Gastrocnemius medialis (tissue), 4 donors: Measurements from ENCODE around the gene USP5. TPM values are rescaled to one million over a fixed set of nuclear protein-coding genes. Genes with fewer than 3 reads are reported as not detected.
"Not testable (repeated sequence)": the region's sequence is repeated elsewhere in the genome, so short reads cannot be mapped to it uniquely, and the experiment has no call there.

Experiments
- ATAC-seq, 2 donors: fragments of 150-250 bp; one replicate each; pipeline ENCODE4 v1.9.1; 2016
- DNase-seq, 2 donors: peaks; one replicate each; pipeline ENCODE4 v3.0.0-alpha.2; 2019
- H3K27ac ChIP-seq, 4 donors: fragments of 200-600 bp; sonication (generic); 1 replicate in 1 of 4; 2 replicates in 3 of 4; pipeline ENCODE4 v1.5.1; 2016 to 2018; ENCODE audit warnings: mild to moderate bottlenecking in 2 of 4, moderate library complexity in 1 of 4
- H3K27me3 ChIP-seq, 3 donors: fragments of 200-600 bp; sonication (generic) in 2 of 3; 1 replicate in 1 of 3; 2 replicates in 2 of 3; pipeline versions ENCODE4 v1.5.1 to v1.6.0; 2016 to 2019; ENCODE audit warnings: mild to moderate bottlenecking in 1 of 3, moderate library complexity in 1 of 3
- H3K36me3 ChIP-seq, 2 donors: fragments of 200-600 bp; sonication (generic) in 1 of 2; one replicate each; pipeline ENCODE4 v1.5.1; 2017 to 2018
- H3K4me1 ChIP-seq, 2 donors: fragments of 200-600 bp; sonication (generic) in 1 of 2; one replicate each; pipeline ENCODE4 v1.5.1; 2016 to 2017; ENCODE audit warnings: mild to moderate bottlenecking in 2 of 2
- H3K4me3 ChIP-seq, 4 donors: fragments of 200-600 bp; sonication (generic) in 3 of 4; 1 replicate in 1 of 4; 2 replicates in 3 of 4; pipeline ENCODE4 v1.5.1; 2016 to 2019; ENCODE audit warnings: mild to moderate bottlenecking in 2 of 4
- H3K9me3 ChIP-seq, 3 donors: fragments of 200-600 bp; sonication (generic) in 2 of 3; 1 replicate in 1 of 3; 2 replicates in 2 of 3; pipeline ENCODE4 v1.5.1; 2016 to 2019
- POLR2A ChIP-seq, 2 donors: fragments of 450-650 bp; IDR thresholded peaks; one replicate each; pipeline ENCODE4 v1.6.1; 2017; ENCODE audit warnings: antibody characterized with exemption in 2 of 2, mild to moderate bottlenecking in 2 of 2, moderate library complexity in 2 of 2
- in situ Hi-C, 4 donors: fragments of 200-750 bp; cut with MboI; loops; one replicate each; pipeline versions ENCODE4 v1.15.0 to v1.8.0; 2017; ENCODE audit warnings: low sequenced_read_pairs in 4 of 4
- intact Hi-C: fragments of 100-400 bp; cut with DNase I; formaldehyde crosslinking; loops from one replicate; pipeline ENCODE4 v1.15.1; 2023; ENCODE audit warnings: low total_unique reads
- total RNA-seq, 4 donors: library from RNA; depleted of rRNA; stranded (reverse); fragments of >200 nt; gene quantifications; one replicate each; pipeline versions ENCODE4 v1.1.0 to v1.2.3, GENCODE V29; 2016
- TF ChIP-seq, protein P1 (sequence below), 5 experiments: fragments of 450-650 bp in 3 of 5; fragments of 200-600 bp in 2 of 5; sonication (generic) in 2 of 5; IDR thresholded peaks in 4 of 5; conservative IDR thresholded peaks in 1 of 5; 1 replicate in 4 of 5; 2 replicates in 1 of 5; pipeline ENCODE4 v1.5.1; 2016 to 2019; ENCODE audit warnings: antibody characterized with exemption in 5 of 5, mild to moderate bottlenecking in 3 of 5, moderate library complexity in 3 of 5

USP5 gene
- total RNA-seq, 4 donors from 2014 or later = 66.4 to 120 (median 74.1) TPM

GRCh38 chr12:6888360-6888759 lies 36.4 kb downstream of the USP5 start:
- in situ Hi-C loops = no loop called here
- intact Hi-C loops = no loop called here

GRCh38 chr12:6888794-6889193 lies 36.8 kb downstream of the USP5 start:
- intact Hi-C loops, H3K27me3 ChIP-seq, in situ Hi-C loops, ATAC-seq, H3K36me3 ChIP-seq, H3K9me3 ChIP-seq, H3K4me3 ChIP-seq, DNase-seq: not testable (repeated sequence)
- H3K4me1 ChIP-seq = peaks cover 10% of the 10 kb centered on the region in 2 donors
- peak overlapping the region in 1 of 4 donors; percentile 18 for H3K27ac ChIP-seq

More at GRCh38 chr12:6888360-6888759, 36.4 kb downstream of the USP5 start:
- H3K4me1 ChIP-seq = peaks cover 10% of the 10 kb centered on the region in 2 donors
- ATAC-seq (no peak), DNase-seq (no peak)
- TF ChIP-seq POLR2A (IDR thresholded peaks at IDR 0.05) = no peak
- TF ChIP-seq, protein P1, sequence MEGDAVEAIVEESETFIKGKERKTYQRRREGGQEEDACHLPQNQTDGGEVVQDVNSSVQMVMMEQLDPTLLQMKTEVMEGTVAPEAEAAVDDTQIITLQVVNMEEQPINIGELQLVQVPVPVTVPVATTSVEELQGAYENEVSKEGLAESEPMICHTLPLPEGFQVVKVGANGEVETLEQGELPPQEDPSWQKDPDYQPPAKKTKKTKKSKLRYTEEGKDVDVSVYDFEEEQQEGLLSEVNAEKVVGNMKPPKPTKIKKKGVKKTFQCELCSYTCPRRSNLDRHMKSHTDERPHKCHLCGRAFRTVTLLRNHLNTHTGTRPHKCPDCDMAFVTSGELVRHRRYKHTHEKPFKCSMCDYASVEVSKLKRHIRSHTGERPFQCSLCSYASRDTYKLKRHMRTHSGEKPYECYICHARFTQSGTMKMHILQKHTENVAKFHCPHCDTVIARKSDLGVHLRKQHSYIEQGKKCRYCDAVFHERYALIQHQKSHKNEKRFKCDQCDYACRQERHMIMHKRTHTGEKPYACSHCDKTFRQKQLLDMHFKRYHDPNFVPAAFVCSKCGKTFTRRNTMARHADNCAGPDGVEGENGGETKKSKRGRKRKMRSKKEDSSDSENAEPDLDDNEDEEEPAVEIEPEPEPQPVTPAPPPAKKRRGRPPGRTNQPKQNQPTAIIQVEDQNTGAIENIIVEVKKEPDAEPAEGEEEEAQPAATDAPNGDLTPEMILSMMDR (IDR thresholded peaks at IDR 0.05 in 4 of 5, conservative IDR thresholded peaks at IDR 0.05 in 1 of 5) = no peak
- no peak overlapping the region for H3K4me3 ChIP-seq
- no peaks in the 10 kb centered on the region for H3K9me3 ChIP-seq
- no peaks in the 10 kb centered on the region for H3K27me3 ChIP-seq
- H3K27ac ChIP-seq = no peak overlapping the region
- H3K36me3 ChIP-seq = peaks cover 0 to 4% of the 10 kb centered on the region in 2 donors

- ATAC-seq, intact Hi-C loops, H3K36me3 ChIP-seq, H3K9me3 ChIP-seq, DNase-seq, in situ Hi-C loops, H3K27me3 ChIP-seq: not testable (repeated sequence)
- Histone ChIP-seq H3K4me1 (peaks cover 10% of the 10 kb centered on the region in 2 donors), H3K27ac (peak overlapping the region; percentile 85 to 92 (median 87)), H3K4me3 (peak overlapping the region in 2 of 4 donors; percentile 66 to 83)
Observed at GRCh38 chr12:6889775-6890573, 38.0 kb downstream of the USP5 start.

DNA sequence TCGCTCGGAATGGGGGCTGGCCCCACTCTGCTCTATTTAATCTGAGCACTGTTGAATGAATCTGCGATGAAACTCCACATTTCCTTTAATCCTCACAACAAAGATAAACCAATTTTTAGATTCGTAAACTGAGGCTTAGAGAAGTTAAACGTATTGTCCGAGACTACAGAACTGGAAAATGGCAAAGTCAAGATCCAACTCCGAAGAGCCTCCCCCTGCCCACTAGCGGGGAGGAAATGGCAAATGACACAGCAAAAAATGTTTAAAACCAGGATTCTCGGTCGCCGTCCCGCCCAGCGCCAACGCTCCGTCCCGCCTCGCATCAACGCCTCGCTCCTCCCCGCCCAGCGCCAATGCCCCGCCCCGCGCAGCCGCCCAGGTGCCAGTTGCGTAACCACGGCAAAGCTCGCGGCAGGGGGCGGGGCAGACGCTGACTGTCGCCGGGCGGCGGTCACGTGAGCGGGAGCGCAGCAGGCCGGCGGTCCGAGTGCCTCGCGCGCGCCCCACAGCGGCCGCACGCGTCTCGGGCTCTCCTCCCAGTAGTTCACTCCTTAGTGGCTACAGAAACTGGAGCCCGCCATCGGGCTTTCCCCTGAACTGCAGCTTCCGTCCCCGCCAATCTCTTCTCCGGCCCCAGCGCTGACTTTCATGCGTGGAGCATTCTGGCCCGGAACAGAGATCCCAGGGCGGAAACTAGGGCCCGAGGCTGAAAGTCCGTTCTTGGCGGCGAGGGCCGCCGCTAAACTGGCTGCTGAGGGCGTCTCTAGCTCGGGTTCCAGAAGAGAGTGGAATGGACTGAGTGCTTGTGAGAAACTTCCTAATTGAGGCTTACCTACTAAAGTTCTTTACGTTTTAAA lies 39.1 kb downstream of the USP5 start:
- H3K27me3 ChIP-seq = no peaks in the 10 kb centered on the region
- no peaks in the 10 kb centered on the region for H3K36me3 ChIP-seq
- peak; percentile 99 for ATAC-seq
- peak overlapping the region; percentile 60 to 83 (median 68) for H3K4me3 ChIP-seq
- peak; percentile 92 to 95 for DNase-seq
- no peaks in the 10 kb centered on the region for H3K9me3 ChIP-seq
- H3K27ac ChIP-seq = peak overlapping the region; percentile 85 to 92 (median 87)
- TF ChIP-seq, protein P1 (IDR thresholded peaks at IDR 0.05 in 4 of 5, conservative IDR thresholded peaks at IDR 0.05 in 1 of 5) = peak; percentile 78 to 94 (median 87)
- peak; percentile 53 to 56 for TF ChIP-seq POLR2A (IDR thresholded peaks at IDR 0.05)
- intact Hi-C loops = loop anchor here (1.0 kb wide), 4 partner anchors 13 to 39 kb away; partner anchors contain the start of genes LRRC23, SPSB2 and USP5
- H3K4me1 ChIP-seq = peaks cover 10% of the 10 kb centered on the region in 2 donors
- in situ Hi-C loops = no loop called here

GRCh38 chr12:6891646-6892001 lies 39.7 kb downstream of the USP5 start:
- Histone ChIP-seq H3K27ac (peak overlapping the region; percentile 85 to 92 (median 87)), H3K4me1 (peaks cover 10% of the 10 kb centered on the region in 2 donors), H3K4me3 (peak overlapping the region; percentile 60 to 83 (median 68)), H3K36me3 (no peaks in the 10 kb centered on the region), H3K27me3 (no peaks in the 10 kb centered on the region), H3K9me3 (no peaks in the 10 kb centered on the region)
- intact Hi-C loops (loop anchor here (1.0 kb wide), 4 partner anchors 13 to 39 kb away; partner anchors contain the start of genes LRRC23, SPSB2 and USP5), in situ Hi-C loops (no loop called here)
- no peak for TF ChIP-seq POLR2A (IDR thresholded peaks at IDR 0.05)
- TF ChIP-seq, protein P1 (IDR thresholded peaks at IDR 0.05 in 4 of 5, conservative IDR thresholded peaks at IDR 0.05 in 1 of 5) = no peak
- DNase-seq = no peak
- peak; percentile 3 to 13 for ATAC-seq

DNA sequence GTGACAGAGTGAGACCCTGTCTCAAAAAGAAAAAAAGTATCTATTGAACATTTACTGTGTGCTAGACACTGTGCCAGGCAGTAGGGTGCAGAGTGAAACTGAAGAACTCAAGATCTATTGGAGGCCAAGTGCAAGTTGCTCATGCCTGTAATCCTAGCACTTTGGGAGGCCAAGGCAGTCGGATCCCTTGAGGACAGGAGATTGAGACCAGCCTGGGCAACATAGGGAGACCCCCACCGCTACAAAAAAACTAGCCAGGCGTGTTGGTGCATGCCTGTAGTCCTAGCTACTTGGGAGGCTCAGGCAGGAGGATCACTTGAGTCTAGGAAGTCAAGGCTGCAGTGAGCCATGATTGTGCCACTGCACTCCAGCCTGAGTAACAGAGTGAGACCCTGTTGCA lies 40.7 kb downstream of the USP5 start:
- H3K36me3 ChIP-seq, H3K9me3 ChIP-seq, H3K27me3 ChIP-seq, intact Hi-C loops, in situ Hi-C loops, H3K4me3 ChIP-seq, DNase-seq, H3K27ac ChIP-seq, ATAC-seq: not testable (repeated sequence)
- H3K4me1 ChIP-seq = peaks cover 10% of the 10 kb centered on the region in 2 donors
